NCI-H526 treated with DMSO at 0.1 percent for 48 hours (cell line): ENCODE data around the gene ITGB4.

Source experiments
- DNase-seq: peaks from one replicate; lab custom pipeline; 2025; lab: John Stamatoyannopoulos, UW

The ITGB4 gene

GRCh38 chr17:75731086-75731715 is 9.9 kb downstream of the ITGB4 start:
- no peak for DNase-seq

DNA sequence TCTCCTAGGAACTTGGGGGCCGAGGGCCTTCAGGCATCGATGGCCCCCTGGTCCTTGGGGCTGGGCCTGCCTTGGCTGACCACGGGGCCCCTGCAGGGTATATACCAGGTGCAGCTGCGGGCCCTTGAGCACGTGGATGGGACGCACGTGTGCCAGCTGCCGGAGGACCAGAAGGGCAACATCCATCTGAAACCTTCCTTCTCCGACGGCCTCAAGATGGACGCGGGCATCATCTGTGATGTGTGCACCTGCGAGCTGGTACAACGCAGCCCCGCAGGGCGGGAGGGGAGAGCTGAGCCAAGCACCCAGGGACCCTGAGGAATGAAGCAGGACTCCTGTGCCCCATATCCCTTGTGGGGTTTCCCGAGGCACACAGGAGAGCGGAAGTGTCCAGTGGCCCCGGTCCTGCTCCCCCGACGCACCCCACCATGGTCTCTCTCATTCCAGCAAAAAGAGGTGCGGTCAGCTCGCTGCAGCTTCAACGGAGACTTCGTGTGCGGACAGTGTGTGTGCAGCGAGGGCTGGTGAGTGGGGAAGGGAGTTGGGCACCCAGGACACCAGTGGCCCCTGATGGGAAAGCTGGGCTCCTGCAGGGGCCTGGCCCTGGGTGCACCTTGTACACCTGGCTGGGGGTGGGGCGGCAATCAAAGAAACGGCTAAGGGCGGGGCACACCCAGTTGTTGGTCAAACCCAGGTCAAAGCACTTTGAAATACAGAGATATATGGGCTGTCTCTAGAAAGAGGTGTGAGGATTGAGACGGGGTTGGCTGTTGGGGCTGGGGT is 10.6 kb downstream of the ITGB4 start:
- DNase-seq, result no peak

DNA sequence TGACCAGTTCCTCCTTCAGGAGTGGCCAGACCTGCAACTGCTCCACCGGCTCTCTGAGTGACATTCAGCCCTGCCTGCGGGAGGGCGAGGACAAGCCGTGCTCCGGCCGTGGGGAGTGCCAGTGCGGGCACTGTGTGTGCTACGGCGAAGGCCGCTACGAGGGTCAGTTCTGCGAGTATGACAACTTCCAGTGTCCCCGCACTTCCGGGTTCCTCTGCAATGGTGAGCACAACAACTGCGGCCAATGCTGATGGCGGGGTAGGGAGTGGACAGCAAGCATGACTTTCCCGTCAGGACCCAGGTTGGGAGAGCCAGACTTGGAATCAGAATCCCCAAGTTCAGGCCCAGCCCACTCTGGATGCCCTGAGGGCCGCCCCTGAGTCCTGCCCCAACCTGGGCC is 12.2 kb downstream of the ITGB4 start:
- no peak for DNase-seq

DNA sequence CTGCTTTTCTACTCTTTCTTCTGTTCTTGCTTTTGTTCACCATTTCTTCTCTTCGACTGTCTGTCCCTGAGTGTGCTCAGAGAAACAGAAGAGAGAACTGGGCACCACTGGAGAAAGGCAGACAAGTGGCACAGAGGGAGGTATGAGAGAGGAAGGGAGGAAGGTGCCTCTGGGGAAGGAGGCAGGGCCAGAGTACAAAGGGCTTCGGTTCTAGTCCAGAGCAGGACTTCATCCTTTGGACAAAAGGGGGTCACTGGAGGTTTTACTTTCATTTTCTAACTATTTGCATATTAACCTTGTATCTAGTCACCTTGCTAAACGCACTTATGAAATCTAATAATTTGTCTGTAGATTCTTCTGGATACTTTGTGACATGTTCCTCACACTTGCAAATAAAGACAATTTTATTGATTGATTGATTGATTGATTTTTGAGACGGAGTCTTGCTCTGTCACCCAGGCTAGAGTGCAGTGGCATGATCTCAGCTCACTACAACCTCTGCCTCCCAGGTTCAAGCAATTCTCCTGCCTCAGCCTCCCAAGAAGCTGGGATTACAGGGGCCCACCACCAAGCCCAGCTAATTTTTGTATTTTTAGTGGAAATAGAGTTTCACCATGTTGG is 13.5 kb downstream of the ITGB4 start:
- no peak for DNase-seq

DNA sequence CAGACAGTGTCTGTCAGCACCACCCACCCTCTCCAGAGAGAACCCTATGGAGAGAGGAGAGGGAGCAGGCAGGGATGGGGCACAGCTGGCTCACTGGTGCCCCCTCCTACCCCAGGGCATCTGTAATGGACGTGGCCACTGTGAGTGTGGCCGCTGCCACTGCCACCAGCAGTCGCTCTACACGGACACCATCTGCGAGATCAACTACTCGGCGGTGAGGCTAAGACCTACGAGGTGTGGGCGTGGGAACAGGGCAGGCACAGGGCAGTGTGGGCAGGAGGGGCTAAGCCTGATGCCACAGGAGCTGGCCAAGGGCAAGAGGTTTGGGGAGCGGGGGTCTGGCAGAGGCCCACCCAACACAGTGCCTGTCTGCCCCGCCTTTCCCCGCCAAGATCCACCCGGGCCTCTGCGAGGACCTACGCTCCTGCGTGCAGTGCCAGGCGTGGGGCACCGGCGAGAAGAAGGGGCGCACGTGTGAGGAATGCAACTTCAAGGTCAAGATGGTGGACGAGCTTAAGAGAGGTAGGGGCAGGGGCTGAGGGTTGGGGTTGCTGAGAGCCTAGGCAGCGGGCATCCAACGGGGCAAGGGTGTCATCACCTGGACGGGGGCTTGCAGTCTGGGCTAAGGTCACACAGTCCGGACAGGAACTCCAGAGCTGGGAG is 15.0 kb downstream of the ITGB4 start:
- DNase-seq, result no peak

DNA sequence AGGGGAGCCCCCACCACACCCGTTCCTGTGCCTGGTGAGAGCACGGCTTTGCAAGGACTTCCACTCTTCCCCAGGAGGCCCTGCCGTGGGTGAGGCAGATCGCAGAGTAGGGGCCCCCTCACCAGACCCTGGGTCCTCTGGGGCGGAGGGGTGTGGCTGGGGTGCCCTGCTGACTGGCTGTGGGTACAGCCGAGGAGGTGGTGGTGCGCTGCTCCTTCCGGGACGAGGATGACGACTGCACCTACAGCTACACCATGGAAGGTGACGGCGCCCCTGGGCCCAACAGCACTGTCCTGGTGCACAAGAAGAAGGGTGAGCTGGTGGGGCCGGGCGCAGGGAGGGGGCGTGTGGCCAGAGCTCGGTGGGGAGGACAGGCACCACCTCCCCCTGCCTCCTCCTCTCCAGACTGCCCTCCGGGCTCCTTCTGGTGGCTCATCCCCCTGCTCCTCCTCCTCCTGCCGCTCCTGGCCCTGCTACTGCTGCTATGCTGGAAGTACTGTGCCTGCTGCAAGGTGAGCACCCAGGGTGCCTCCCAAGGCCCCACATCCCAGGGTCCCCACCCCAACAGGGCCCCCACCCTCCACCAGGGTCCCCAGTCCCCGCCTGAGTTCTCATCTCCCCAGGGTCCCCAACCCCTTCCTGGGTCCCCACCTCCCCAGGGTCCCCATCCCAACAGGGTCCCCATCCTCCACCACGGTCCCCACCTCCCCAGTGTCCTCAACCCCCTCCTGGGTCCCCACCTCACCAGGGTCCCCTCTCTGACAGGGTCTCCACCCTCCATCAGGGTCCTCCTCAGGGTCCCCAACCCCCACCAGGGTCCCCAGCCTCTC is 16.1 kb downstream of the ITGB4 start:
- DNase-seq, result no peak

- DNase-seq, result no peak
Measured at GRCh38 chr17:75738218-75738802, 17.1 kb downstream of the ITGB4 start.

DNA sequence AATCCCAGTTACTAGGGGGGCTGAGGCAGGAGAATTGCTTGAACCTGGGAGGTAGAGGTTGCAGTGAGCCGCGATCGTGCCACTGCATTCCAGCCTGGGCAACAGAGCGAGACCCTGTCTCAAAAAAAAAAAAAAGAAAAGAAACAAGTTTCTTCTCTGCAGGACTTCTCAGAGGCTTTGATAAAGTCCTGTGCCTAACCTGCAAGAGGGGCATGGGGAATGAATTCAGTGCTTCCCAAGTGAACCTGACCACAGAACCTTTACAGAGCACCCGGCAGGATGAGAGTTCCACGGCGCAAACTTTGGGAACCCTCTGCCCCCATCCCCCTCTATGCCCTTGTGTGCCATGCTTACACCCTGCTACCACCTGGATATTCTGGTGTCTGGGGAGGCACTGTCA is 17.9 kb downstream of the ITGB4 start:
- DNase-seq, result no peak

DNA sequence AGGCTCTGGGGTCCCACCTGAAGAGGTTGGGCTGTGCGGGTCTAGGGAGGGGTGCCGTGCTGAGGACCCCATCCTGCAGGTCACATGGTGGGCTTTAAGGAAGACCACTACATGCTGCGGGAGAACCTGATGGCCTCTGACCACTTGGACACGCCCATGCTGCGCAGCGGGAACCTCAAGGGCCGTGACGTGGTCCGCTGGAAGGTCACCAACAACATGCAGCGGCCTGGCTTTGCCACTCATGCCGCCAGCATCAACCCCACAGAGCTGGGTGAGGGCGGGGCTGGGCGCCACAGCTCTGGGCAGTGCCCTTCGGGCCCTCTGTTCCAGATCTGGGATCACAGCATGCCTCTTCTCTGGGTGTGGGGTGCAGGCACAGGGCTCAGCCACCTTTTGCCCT is 18.5 kb downstream of the ITGB4 start:
- no peak for DNase-seq

- DNase-seq, result no peak
Measured at GRCh38 chr17:75740215-75740614, 19.0 kb downstream of the ITGB4 start.

- no peak for DNase-seq
Measured at GRCh38 chr17:75740631-75741077, 19.4 kb downstream of the ITGB4 start.

GRCh38 chr17:75742337-75742736 is 21.1 kb downstream of the ITGB4 start:
- DNase-seq, result no peak

GRCh38 chr17:75743625-75744206 is 22.5 kb downstream of the ITGB4 start:
- DNase-seq, result no peak

- no peak for DNase-seq
Measured at GRCh38 chr17:75748706-75749105, 27.4 kb downstream of the ITGB4 start.

DNA sequence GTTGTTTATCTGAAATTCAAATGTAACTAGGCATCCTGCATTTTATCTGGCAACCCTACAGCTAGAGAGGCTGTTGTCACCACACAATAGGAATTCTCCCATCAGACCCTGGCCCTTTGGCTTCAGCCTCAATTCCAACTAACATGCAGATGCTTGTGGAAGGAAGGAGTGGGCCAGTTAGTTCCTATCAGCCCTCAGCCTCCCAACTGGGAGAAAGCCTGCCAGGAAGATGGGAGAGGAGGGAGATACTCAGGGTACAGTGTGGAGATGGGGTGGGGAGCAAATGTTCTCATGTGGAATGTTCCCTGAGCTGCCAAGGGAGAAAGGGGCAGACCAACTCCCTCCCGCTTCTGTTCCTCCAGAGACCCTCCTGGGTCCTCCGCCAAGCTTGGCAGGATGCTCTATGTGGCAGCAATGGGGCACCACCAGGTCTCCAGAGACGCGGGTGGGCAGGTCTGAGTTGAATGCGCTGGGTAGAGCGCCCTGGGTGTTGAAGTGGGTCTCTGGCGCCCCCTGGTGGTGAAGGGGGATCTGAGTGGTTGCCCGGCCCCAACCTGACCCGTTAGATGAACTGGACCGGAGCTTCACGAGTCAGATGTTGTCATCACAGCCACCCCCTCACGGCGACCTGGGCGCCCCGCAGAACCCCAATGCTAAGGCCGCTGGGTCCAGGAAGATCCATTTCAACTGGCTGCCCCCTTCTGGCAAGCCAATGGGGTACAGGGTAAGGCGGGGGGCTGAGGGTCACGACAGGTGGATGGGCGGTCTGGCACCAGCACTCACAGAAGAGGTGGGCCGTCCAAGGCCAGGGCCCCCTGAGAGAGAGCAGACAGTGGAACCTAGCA is 28.5 kb downstream of the ITGB4 start:
- DNase-seq, result peak; percentile 39

- no peak for DNase-seq
Measured at GRCh38 chr17:75750661-75751423, 29.6 kb downstream of the ITGB4 start.

DNA sequence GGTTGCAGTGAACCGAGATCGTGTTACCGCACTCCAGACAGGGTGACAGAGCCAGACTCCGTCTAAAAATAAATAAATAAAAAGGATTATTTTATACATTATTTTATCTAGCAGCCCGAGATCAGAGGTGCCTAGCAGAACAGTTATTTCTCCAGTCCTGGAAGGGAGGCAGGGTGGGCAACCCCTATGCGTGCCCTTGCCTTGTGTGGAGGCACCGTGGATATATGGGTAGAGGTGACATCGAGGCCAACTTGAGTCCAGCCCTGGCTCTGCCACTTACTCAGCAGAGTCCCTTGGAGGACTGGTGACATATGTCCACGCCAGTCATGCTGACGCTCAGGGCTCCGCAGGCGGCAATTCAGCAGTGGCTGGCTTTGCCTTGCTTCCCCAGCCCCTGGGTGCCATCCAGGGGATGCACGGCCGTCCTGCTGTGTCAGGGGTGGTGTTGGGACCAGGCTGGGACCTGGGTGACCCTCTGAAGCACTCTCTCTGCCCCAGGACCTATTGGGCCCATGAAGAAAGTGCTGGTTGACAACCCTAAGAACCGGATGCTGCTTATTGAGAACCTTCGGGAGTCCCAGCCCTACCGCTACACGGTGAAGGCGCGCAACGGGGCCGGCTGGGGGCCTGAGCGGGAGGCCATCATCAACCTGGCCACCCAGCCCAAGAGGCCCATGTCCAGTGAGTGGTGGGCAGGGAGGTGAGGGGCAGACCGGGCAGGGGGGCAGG is 30.6 kb downstream of the ITGB4 start:
- no peak for DNase-seq

DNA sequence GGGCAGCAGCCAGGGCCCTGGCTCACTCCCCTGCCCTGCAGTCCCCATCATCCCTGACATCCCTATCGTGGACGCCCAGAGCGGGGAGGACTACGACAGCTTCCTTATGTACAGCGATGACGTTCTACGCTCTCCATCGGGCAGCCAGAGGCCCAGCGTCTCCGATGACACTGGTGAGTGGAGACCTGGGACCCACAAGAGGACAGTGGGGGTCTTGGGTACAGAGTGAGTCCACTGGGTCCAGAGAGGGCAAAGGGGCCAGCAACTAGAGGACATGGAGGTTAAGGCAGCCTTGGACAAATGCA is 31.1 kb downstream of the ITGB4 start:
- no peak for DNase-seq
